Activated CD4-positive, CD25-positive, alpha-beta regulatory T cell treated with anti-CD3 and anti-CD28 coated beads, Interleukin-2, amount 50 U/mL, for 16 hours (primary cell): ENCODE measurements around the gene UEVLD.
A peak's percentile ranks its signal among the peaks of the same experiment; 100 is the strongest.

Experiments used
- DNase-seq: peaks from one replicate; pipeline ENCODE4 v3.0.0-alpha.2; 2020; ENCODE audit warnings: low read depth, low spot score

UEVLD gene

GRCh38 chr11:18581825-18582224 is 6.7 kb downstream of the UEVLD start:
- no peak for DNase-seq

GRCh38 chr11:18580113-18580766 is 8.3 kb downstream of the UEVLD start:
- no peak for DNase-seq

- no peak for DNase-seq
These were observed 9.4 kb downstream of the UEVLD start for GRCh38 chr11:18578975-18579598.

GRCh38 chr11:18575361-18575760 is 13.2 kb downstream of the UEVLD start:
- DNase-seq, result no peak

- DNase-seq, result no peak
These were observed 21.5 kb downstream of the UEVLD start for GRCh38 chr11:18567081-18567480.

GRCh38 chr11:18566406-18566805 is 22.1 kb downstream of the UEVLD start:
- DNase-seq, result no peak

- no peak for DNase-seq
These were observed 24.4 kb downstream of the UEVLD start for GRCh38 chr11:18564149-18564548.

GRCh38 chr11:18563090-18563730 is 25.3 kb downstream of the UEVLD start:
- DNase-seq, result no peak

- no peak for DNase-seq
These were observed 40.5 kb downstream of the UEVLD start for GRCh38 chr11:18548001-18548400.

GRCh38 chr11:18540207-18541009 is 48.1 kb downstream of the UEVLD start:
- DNase-seq, result no peak

GRCh38 chr11:18536209-18536608 is 52.3 kb downstream of the UEVLD start:
- no peak for DNase-seq

- no peak for DNase-seq
These were observed 54.3 kb downstream of the UEVLD start for GRCh38 chr11:18534245-18534644.

- no peak for DNase-seq
These were observed 55.2 kb downstream of the UEVLD start for GRCh38 chr11:18533365-18533764.

GRCh38 chr11:18527512-18527911 is 61.0 kb downstream of the UEVLD start:
- no peak for DNase-seq

- DNase-seq, result peak; percentile 91
These were observed 61.8 kb downstream of the UEVLD start, which contains the start of gene TSG101 for GRCh38 chr11:18526521-18527296. TSG101 (minus strand) TSS chr11:18526942; CDS start chr11:18526816, 126 bp downstream.

GRCh38 chr11:18526130-18526520 is 62.4 kb downstream of the UEVLD start:
- DNase-seq, result no peak

GRCh38 chr11:18524248-18524647 is 64.3 kb downstream of the UEVLD start:
- no peak for DNase-seq

GRCh38 chr11:18523084-18523483 is 65.5 kb downstream of the UEVLD start:
- DNase-seq, result no peak

- DNase-seq, result no peak
These were observed 66.1 kb downstream of the UEVLD start for GRCh38 chr11:18522388-18522787.

GRCh38 chr11:18521122-18521521 is 67.4 kb downstream of the UEVLD start:
- DNase-seq, result no peak

- DNase-seq, result no peak
These were observed 86.2 kb downstream of the UEVLD start for GRCh38 chr11:18502352-18502751.
